ENCODE data around the gene UTS2. TPM values are rescaled to one million over a fixed set of nuclear protein-coding genes. Genes with fewer than 3 reads are reported as not detected.

UTS2 gene
- total and polyA plus RNA-seq, 4 donors: 0.28 TPM; not detected in 3

DNA sequence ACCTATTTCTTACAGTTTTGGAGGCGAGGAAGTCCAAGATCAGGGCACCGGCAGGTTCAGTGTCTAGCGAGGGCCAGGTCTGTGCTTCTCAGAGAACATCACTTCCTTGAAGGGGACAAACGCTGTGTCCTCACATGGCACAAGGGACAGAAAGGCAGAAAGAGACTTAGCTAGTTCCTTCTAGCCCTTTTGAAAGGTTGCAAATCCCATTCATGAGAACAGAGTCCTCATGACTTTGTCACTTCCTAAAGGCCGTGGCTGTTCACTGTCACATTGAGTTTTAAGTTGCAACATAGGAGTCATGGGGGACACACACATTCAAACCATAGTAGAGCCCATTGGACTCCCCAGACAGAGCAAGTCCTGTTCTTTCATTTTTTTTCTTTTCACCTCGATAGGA is 41.4 kb downstream of the UTS2 start:
- Histone ChIP-seq H3K27me3 (ENCODE audit: control insufficient read depth in 4 of 4, insufficient read depth in 4 of 4, low read length in 3 of 4) (no peaks in the 10 kb centered on the region), H3K36me3 (ENCODE audit: control insufficient read depth in 4 of 4, insufficient read depth in 3 of 4, low read depth in 1 of 4, low read length in 3 of 4) (peaks cover 8 to 75% (median 62%) of the 10 kb centered on the region in 4 donors), H3K9me3 (ENCODE audit: control insufficient read depth in 4 of 4, low read length in 3 of 4) (peaks cover 0 to 9% (median 4%) of the 10 kb centered on the region in 4 donors), H3K9ac (ENCODE audit: low read depth in 1 of 2, low read length in 2 of 2) (no peak overlapping the region), H3K4me1 (ENCODE audit: control insufficient read depth in 4 of 4, insufficient read depth in 4 of 4, low read length in 3 of 4) (no peaks in the 10 kb centered on the region), H3K27ac (ENCODE audit: low read depth in 1 of 2, low read length in 2 of 2) (no peak overlapping the region), H3K4me3 (ENCODE audit: low read depth in 1 of 3, low read length in 3 of 3) (no peak overlapping the region)
- TF ChIP-seq SP1 (IDR thresholded peaks at IDR 0.05): no peak
- no peak for TF ChIP-seq TAF1 (conservative IDR thresholded peaks at IDR 0.05)
- no peak for TF ChIP-seq JUND (IDR thresholded peaks at IDR 0.05)
- TF ChIP-seq, protein P1, sequence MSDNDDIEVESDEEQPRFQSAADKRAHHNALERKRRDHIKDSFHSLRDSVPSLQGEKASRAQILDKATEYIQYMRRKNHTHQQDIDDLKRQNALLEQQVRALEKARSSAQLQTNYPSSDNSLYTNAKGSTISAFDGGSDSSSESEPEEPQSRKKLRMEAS (IDR thresholded peaks at IDR 0.05): no peak
- TF ChIP-seq RXRA (IDR thresholded peaks at IDR 0.05): no peak
- TF ChIP-seq, protein P2, sequence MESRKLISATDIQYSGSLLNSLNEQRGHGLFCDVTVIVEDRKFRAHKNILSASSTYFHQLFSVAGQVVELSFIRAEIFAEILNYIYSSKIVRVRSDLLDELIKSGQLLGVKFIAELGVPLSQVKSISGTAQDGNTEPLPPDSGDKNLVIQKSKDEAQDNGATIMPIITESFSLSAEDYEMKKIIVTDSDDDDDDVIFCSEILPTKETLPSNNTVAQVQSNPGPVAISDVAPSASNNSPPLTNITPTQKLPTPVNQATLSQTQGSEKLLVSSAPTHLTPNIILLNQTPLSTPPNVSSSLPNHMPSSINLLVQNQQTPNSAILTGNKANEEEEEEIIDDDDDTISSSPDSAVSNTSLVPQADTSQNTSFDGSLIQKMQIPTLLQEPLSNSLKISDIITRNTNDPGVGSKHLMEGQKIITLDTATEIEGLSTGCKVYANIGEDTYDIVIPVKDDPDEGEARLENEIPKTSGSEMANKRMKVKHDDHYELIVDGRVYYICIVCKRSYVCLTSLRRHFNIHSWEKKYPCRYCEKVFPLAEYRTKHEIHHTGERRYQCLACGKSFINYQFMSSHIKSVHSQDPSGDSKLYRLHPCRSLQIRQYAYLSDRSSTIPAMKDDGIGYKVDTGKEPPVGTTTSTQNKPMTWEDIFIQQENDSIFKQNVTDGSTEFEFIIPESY (IDR thresholded peaks at IDR 0.05): no peak
- WGBS: 95% methylated on average over 6 of the region's 6 CpGs
- DNase-seq (ENCODE audit: low spot score): no peak

DNA sequence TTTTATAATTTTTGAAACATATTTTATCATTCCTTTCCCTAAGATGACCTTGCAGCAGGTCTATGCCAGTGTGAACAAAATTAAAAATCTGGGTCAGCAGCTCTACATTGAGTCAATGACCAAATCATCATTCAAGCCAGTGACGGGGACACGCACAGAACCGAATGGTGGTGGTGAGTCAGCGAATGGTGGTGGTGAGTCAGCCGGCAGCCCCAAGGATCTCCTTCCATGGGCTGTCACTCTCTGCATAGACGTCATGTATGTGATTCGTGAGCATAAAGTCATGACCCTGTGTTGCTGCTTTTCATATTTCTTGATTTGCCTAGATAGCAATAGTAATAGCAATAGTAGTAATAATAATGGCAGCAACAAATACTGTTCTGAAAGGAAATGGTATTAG is 42.5 kb downstream of the UTS2 start:
- Histone ChIP-seq H3K9me3 (ENCODE audit: control insufficient read depth in 4 of 4, low read length in 3 of 4) (peaks cover 0 to 9% (median 4%) of the 10 kb centered on the region in 4 donors), H3K27me3 (ENCODE audit: control insufficient read depth in 4 of 4, insufficient read depth in 4 of 4, low read length in 3 of 4) (no peaks in the 10 kb centered on the region), H3K4me1 (ENCODE audit: control insufficient read depth in 4 of 4, insufficient read depth in 4 of 4, low read length in 3 of 4) (no peaks in the 10 kb centered on the region), H3K4me3 (ENCODE audit: low read depth in 1 of 3, low read length in 3 of 3) (no peak overlapping the region), H3K9ac (ENCODE audit: low read depth in 1 of 2, low read length in 2 of 2) (no peak overlapping the region), H3K27ac (ENCODE audit: low read depth in 1 of 2, low read length in 2 of 2) (no peak overlapping the region), H3K36me3 (ENCODE audit: control insufficient read depth in 4 of 4, insufficient read depth in 3 of 4, low read depth in 1 of 4, low read length in 3 of 4) (peaks cover 13 to 81% (median 64%) of the 10 kb centered on the region in 4 donors)
- WGBS: 94% methylated on average over 7 of the region's 7 CpGs
- TF ChIP-seq JUND (IDR thresholded peaks at IDR 0.05): no peak
- TF ChIP-seq YY1 (IDR thresholded peaks at IDR 0.05): no peak
- no peak for TF ChIP-seq NR2F2 (IDR thresholded peaks at IDR 0.05)
- TF ChIP-seq SP1 (IDR thresholded peaks at IDR 0.05): no peak
- no peak for TF ChIP-seq EGR1 (IDR thresholded peaks at IDR 0.05; ENCODE audit: low read depth in 2 of 2)
- TF ChIP-seq HNF4G (IDR thresholded peaks at IDR 0.05): no peak
- TF ChIP-seq, protein P3, sequence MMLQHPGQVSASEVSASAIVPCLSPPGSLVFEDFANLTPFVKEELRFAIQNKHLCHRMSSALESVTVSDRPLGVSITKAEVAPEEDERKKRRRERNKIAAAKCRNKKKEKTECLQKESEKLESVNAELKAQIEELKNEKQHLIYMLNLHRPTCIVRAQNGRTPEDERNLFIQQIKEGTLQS (IDR thresholded peaks at IDR 0.05): no peak
- TF ChIP-seq, protein P4, sequence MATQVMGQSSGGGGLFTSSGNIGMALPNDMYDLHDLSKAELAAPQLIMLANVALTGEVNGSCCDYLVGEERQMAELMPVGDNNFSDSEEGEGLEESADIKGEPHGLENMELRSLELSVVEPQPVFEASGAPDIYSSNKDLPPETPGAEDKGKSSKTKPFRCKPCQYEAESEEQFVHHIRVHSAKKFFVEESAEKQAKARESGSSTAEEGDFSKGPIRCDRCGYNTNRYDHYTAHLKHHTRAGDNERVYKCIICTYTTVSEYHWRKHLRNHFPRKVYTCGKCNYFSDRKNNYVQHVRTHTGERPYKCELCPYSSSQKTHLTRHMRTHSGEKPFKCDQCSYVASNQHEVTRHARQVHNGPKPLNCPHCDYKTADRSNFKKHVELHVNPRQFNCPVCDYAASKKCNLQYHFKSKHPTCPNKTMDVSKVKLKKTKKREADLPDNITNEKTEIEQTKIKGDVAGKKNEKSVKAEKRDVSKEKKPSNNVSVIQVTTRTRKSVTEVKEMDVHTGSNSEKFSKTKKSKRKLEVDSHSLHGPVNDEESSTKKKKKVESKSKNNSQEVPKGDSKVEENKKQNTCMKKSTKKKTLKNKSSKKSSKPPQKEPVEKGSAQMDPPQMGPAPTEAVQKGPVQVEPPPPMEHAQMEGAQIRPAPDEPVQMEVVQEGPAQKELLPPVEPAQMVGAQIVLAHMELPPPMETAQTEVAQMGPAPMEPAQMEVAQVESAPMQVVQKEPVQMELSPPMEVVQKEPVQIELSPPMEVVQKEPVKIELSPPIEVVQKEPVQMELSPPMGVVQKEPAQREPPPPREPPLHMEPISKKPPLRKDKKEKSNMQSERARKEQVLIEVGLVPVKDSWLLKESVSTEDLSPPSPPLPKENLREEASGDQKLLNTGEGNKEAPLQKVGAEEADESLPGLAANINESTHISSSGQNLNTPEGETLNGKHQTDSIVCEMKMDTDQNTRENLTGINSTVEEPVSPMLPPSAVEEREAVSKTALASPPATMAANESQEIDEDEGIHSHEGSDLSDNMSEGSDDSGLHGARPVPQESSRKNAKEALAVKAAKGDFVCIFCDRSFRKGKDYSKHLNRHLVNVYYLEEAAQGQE (IDR thresholded peaks at IDR 0.05): no peak
- TF ChIP-seq, protein P5, sequence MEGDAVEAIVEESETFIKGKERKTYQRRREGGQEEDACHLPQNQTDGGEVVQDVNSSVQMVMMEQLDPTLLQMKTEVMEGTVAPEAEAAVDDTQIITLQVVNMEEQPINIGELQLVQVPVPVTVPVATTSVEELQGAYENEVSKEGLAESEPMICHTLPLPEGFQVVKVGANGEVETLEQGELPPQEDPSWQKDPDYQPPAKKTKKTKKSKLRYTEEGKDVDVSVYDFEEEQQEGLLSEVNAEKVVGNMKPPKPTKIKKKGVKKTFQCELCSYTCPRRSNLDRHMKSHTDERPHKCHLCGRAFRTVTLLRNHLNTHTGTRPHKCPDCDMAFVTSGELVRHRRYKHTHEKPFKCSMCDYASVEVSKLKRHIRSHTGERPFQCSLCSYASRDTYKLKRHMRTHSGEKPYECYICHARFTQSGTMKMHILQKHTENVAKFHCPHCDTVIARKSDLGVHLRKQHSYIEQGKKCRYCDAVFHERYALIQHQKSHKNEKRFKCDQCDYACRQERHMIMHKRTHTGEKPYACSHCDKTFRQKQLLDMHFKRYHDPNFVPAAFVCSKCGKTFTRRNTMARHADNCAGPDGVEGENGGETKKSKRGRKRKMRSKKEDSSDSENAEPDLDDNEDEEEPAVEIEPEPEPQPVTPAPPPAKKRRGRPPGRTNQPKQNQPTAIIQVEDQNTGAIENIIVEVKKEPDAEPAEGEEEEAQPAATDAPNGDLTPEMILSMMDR (IDR thresholded peaks at IDR 0.05; ENCODE audit: low read depth, low read length, missing input control): no peak
- TF ChIP-seq, protein P2 (IDR thresholded peaks at IDR 0.05): no peak
- TF ChIP-seq RXRA (IDR thresholded peaks at IDR 0.05): no peak
- TF ChIP-seq HNF4A (conservative IDR thresholded peaks at IDR 0.05): no peak
- no peak for TF ChIP-seq FOXA1 (IDR thresholded peaks at IDR 0.05)
- TF ChIP-seq TAF1 (conservative IDR thresholded peaks at IDR 0.05): no peak
- no peak for TF ChIP-seq RAD21 (IDR thresholded peaks at IDR 0.05)
- TF ChIP-seq, protein P1 (IDR thresholded peaks at IDR 0.05): no peak
- DNase-seq (ENCODE audit: low spot score): no peak

Data from liver (tissue), 9 donors.